Astrocyte of the cerebellum (primary cell): ENCODE measurements around the gene HMG20B.

Source experiments
- DNase-seq: peaks from one replicate; pipeline ENCODE4 v3.0.0-alpha.2; 2011; ENCODE audit warnings: low read depth
- H3K4me3 ChIP-seq: 2 replicates; pipeline ENCODE4 v1.5.1; 2011; ENCODE audit warnings: mild to moderate bottlenecking, low read depth, low read length, moderate library complexity
- CTCF ChIP-seq: IDR thresholded peaks from 2 replicates; pipeline ENCODE4 v1.5.1; 2012; ENCODE audit warnings: low read length, low read depth, moderate library complexity, mild to moderate bottlenecking; ENCODE audit errors: missing control alignments
- in situ Hi-C: cut with HindIII; loops from 2 replicates; pipeline ENCODE4 v1.10.0; 2017; ENCODE audit warnings: low sequenced_read_pairs

The HMG20B gene

GRCh38 chr19:3604227-3604986 lies 31.7 kb downstream of the HMG20B start:
- H3K4me3 ChIP-seq = no peak overlapping the region
- TF ChIP-seq CTCF = no peak
- DNase-seq = no peak
- in situ Hi-C loops = no loop called here

- in situ Hi-C loops = no loop called here
- TF ChIP-seq CTCF = no peak
- no peak for DNase-seq
- no peak overlapping the region for H3K4me3 ChIP-seq
These were observed 32.2 kb downstream of the HMG20B start for GRCh38 chr19:3604987-3605343.

GRCh38 chr19:3605361-3605760 lies 32.6 kb downstream of the HMG20B start:
- no peak for DNase-seq
- no peak for TF ChIP-seq CTCF
- in situ Hi-C loops = no loop called here
- H3K4me3 ChIP-seq = no peak overlapping the region

- no peak for TF ChIP-seq CTCF
These were observed 33.0 kb downstream of the HMG20B start for GRCh38 chr19:3605770-3606169.

GRCh38 chr19:3606174-3606689 lies 33.5 kb downstream of the HMG20B start:
- no peak for DNase-seq
- no peak for TF ChIP-seq CTCF
- in situ Hi-C loops = no loop called here

More at GRCh38 chr19:3605770-3606169, 33.0 kb downstream of the HMG20B start:
- in situ Hi-C loops = no loop called here
- no peak for DNase-seq
- peak overlapping the region; percentile 46 for H3K4me3 ChIP-seq

GRCh38 chr19:3606690-3607289 lies 34.0 kb downstream of the HMG20B start, which contains the start of gene TBXA2R:
Gene TBXA2R, minus strand, starts transcription at chr19:3606875. Its CDS starts 6,241 bp downstream, at chr19:3600634.
- in situ Hi-C loops = no loop called here
- H3K4me3 ChIP-seq = peak within 1 kb of the TSS; percentile 46
- DNase-seq = no peak
- no peak for TF ChIP-seq CTCF

More at GRCh38 chr19:3606174-3606689, 33.5 kb downstream of the HMG20B start:
- peak overlapping the region; percentile 46 for H3K4me3 ChIP-seq
